CD4-positive, alpha-beta T cell treated with Interferon gamma for 1 hour (primary cell): Measurements from ENCODE around the gene FAM50B.

Source experiments
- DNase-seq: peaks from one replicate; pipeline ENCODE4 v3.0.0-alpha.2; 2020

FAM50B gene

DNA sequence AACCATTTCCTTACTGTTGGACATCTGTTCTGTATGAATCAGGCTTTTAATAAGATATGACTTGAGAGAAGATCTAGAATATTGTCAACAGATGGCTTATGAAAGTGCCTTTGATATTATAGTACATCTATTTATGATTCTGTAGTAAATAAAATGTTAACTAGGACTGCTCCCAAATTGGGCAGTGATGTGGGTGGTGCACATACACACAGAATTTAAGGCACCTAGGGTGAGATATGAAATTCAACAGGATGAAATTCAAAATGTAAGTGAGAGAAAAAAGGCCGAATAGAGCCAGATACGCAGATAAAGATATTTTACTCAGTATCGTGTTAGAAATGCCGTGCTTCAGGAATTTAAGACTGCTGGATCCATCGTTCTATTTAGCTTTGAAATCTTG, 26.3 kb downstream of the FAM50B start:
- no peak for DNase-seq

DNA sequence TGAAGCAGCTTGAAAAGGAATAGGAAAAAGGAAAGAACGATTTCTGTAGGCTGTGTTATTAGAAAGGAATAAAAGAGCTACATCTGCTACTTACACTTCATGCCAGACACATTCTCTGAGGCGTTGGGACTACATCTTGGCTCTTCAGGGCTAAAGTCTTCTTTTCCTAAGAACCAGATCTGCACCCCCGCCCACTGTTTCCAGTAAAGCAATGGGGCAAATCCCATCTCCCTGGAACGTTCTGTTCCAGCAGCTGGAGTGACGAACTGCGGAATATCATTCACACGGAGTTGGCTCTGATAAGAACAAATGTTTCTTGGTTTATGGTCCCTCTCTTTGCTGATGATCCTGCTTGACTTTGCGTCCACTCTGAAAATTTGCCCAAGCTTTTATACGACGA, 26.9 kb downstream of the FAM50B start:
- no peak for DNase-seq

DNA sequence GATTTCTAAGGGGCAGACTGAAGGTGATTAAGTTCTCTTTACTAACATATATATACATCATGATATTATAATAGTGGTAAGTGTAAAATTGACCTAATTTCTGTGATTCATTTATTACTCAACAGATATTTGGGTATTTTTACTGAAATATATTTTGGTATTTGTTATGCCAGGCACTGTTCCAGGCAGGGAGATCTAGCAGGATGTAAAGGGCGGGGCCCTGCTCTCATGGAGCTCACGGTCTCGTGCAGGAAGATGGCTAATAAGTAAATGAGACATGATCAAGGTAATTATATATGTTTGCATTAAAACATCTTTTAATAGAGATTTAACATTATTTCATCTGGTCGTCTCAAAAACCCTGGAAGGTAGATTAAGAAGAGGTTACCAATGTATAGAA, 27.7 kb downstream of the FAM50B start:
- DNase-seq = no peak

DNA sequence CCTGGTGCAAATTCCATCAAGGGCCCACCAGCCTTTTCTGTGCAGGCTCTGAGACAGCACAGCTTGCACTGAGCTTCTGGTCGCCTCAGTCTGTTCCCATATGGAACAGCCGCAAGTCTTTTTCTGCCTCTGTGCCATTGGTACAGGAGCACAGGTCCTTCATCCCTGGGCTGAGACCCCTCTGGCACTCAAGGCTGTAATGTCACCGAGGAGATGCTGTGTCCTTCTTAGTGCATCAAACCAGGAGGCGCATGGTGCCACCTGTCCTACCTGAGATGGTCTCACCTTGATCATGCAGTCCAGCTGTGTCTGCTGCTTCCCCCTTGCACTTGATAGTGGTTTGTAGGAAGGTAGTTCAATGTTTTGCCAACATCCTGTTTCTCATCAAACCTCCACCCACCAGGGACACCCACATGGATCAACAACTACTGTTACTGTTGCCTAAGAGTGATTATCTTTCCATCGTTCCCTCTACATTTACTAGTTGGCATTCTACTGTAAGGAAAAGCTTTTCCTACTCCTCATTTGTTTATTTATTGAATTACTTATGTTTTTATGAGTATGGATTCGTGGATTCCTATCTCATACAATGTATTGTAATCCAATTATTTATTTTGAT, 29.0 kb downstream of the FAM50B start:
- DNase-seq = no peak

DNA sequence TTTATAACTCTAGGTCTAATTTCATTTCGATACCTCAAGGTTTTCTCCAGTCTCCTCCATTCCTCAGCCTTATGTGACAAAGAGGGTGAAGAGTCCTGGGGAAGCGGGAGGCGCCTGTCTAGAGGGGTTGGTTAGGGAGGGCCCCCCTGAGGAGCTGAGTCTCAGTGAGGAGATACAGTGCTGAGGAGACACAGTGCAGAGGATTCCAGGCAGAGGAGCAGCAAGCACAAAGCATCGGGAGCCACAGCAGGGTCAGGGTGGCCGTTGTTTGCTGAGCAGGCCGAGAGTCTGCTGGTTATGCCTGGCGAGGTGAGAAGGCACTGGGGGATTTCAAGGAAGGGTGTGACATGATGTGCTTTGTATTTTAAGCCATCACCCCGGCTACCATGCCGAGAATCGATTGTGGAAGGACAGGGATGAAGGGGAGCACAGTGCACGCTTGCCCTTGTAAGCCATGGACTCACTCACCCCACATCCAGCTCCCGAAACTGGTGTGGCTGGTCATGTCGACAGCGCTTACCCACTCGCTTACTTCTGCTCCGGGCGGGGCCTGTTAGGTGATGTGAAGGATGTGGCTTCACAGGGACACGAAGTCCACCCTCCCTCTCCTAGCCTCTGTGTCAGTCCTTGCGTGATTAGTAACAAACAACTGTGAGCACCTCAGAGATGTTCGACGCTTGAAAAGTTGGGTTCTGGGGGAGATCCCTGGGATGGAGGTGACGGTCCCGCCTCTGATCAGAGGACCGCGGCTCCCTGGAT, 30.2 kb downstream of the FAM50B start:
- DNase-seq = no peak

DNA sequence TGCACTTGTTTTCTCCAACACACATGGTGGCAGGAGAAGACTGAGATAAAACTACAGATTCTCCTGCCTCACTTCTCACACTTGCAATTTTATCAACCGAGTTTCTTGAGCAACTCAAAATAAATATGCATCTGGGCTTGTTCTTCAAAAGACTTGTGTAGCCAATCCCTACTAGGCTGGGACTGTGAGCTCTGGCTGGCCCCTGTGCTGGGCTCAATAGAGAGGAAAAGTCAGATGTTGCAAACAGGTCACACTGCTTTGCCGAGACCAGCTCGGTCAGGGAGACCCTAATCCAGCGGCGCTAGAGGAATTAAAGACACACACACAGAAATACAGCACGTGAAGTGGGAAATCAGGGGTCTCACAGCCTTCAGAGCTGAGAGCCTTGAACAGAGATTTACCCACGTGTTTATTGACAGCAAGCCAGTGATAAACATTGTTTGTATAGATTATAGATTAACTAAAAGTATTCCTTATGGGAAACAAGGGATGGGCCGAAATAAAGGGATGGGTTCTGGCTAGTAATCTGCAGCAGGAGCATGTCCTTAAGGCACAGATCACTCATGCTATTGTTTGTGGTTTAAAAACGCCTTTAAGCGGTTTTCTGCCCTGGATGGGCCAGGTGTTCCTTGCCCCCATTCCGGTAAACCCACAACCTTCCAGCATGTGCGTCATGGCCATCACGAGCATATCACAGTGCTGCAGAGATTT, 32.7 kb downstream of the FAM50B start:
- DNase-seq = no peak

DNA sequence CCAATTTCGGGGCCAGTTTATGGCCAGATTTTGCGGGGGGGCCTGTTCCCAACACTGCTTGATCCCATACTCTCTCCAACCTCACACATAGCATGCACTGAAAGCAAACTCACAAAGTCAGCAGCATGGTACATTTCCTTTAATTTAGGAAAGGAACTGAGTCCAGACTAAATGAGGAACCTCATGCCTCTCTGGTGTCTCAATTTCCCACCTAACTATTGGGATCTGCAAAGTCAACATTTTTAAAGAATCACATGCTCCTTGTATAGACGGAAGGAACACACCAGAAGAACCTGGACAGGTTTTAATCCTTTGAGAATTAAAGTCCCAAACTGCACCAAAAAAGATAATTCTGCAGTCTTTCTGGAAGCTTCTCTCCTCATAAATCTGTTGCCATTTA, 33.3 kb downstream of the FAM50B start:
- no peak for DNase-seq

DNA sequence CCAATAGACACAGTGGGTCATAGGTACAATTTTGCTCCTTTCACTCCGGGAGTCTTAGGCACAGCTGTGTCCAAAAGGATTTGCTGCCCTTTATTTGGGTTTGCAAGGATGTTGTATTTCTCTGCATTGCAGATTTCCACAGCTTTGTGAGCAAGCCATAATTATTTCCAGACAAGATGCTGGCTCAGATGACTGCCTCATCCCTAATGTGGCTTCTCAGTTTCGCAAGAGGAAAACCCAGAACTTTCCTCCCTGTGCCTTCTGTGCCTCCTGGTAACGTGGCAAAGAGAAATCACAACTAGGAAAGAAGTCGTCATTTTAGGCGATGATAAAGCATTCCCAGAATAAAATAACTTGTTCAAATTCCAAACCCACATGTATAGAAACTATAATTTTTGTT, 33.7 kb downstream of the FAM50B start:
- DNase-seq = no peak

DNA sequence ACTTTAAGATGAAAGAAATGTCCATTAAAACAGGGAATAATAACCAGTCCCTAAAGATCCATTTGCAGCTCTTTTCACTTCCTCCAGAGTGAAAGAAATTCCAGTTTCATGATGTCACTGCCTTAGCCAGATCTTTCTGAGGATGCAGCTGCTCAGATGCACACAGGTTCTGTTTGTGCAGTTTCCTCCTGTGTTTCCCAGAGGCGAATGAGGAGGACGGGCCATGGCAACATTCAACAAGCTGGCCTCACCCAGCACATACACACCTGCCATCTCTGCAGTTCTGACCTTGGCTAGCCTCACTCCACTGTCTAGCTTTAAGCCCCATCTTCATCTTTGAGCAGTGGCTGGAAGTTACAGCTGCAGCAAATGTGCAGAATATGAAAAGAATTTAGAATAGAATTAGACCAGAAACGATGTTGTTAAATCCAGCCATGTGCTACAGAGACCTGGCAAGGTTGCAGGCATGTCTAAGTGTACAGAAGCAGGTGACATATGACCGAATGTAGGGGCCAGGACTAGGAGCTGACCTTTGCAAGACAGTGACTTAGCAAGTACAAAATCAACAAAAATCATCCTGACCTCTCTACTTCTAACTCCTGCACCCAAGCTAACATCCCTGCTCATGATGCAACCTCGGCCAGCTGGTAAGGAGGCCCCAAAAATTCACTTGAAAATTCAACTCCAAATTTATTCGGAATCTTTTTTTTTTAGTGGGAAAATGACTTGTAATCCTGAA, 35.0 kb downstream of the FAM50B start:
- DNase-seq = no peak

DNA sequence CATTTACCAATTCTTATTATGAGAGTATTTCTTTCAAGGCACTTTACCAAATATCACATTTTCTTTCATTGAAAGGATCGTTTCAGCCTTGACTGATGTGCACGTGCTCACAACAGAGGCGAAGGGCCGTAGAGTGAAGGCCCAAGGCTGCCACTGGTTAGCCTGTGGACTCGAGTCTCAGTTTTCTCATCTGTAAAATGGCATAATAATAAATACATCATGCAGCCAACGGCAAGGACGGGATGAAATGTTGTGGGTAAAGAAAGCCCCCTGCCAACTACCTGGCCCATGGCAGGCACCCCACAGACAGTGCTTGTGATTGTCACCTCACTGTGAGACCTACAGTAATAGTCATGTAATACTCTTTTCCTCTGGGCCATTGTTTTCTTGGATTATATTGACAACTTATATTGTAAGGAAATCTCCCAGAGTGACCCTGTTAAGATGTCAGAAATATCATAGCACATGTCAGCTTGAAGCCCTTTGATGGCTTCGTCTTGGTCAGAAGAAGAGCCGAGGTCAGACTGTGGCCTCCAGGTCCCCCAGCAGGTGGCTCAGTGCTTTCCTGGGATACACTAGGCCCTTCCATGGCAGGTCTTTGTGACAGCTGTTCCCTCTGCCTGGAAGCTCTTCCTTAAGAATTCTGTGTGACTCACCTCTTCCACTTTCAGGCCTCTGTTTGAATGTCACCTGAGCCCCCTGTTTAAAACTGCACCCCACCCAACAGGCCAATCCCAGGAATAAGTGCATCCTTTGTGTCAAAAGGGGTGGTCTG, 36.3 kb downstream of the FAM50B start:
- DNase-seq = no peak

DNA sequence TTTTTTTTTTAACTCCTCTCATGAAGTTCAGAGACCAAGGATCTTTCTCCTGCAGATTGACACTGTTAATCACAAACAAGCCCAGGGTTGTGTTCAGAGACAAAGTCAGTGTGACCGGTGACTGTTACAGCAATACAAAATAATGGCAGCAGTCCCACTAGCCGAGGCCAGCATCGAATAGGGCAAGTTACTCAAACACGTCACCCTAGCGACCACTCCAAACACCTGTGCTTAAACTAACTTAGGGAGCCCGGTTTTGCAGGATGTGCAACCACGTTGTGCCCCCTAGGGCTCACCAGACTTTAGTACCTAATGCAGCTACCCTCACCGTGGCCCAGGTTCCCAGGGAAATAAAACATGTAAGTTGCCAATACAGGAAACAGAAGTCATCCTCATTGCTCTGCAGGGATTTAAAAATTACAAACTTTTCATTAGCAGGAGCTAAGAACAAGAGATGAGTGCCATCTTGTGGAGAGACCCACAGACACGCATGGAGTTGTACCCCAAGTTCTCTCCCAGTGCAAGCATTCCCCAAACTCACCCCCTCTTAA, 38.1 kb downstream of the FAM50B start:
- DNase-seq = no peak

DNA sequence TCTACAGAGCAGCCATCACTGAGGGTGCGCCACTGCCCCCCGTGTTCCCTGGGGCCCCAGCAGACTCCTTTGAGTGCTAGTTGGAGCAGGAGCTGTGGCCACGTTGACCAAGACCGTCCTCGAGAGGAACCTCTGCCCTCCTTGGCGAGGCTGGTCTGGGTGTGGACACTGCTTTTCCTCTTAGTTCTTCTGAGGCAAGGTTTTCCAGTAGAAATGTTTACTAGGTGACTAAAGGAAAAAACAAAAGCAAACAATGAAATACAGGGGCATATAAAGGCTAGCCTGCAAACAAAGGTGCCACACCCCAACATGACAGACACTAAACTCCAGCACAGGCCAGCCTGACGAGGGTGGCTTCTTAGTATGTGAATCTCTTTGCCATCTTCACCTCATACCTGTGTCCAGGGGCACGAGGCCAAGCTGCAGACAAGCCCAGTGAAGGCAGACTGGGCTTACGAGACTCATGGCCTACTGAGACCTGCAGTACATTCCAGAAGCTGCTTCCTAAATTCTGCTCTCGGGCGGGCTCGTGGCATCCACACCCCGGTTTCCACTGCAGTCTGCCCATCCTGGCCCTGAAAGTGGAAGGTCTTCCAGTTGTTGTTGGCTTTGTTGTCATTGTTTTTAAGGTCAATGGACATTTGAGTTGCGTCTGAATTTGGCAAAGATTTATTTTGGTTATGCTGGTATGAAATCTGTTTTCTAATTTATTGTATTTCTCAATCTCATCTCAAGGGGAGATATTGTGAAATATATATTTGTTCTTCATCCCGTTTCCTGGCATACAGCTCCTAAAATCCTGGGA, 39.2 kb downstream of the FAM50B start:
- no peak for DNase-seq

DNA sequence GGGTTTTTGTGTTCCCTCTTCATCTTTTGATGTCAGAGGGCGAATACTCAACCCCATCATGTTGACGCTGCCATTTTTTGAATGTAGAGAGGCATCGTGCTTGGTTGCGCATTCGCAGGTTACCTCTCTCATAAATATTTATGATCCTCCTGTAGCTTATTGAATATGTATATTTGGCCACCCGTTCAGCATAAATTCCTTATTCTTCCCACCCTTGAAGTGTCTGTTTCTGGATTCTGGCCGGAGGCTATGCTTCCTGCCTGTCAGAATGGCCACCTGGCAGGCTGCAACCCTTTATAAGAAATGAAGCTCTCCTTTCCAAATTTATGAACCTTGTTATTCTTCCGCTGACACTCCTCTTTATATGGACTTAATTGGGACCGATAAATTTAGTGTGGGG, 40.9 kb downstream of the FAM50B start:
- no peak for DNase-seq

DNA sequence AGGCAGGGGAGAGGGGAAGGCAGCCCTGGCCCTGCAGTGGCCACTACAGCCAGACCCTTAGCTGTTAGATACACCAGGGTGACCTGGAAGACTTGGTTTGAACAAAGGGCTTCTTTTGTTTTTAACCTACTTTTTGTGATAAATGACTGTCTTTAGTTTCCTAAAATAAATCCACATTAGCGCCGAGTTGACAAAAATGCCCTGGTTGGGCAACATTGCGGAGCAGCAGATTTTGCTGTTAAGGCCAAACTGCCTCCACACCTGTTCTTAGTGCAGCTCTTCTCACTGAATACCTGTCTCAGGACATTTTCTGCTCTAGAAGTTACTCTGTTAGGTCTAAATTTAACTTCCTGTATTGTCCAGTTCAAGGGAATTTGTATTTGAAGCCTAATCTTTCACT, 42.7 kb downstream of the FAM50B start:
- DNase-seq = no peak

DNA sequence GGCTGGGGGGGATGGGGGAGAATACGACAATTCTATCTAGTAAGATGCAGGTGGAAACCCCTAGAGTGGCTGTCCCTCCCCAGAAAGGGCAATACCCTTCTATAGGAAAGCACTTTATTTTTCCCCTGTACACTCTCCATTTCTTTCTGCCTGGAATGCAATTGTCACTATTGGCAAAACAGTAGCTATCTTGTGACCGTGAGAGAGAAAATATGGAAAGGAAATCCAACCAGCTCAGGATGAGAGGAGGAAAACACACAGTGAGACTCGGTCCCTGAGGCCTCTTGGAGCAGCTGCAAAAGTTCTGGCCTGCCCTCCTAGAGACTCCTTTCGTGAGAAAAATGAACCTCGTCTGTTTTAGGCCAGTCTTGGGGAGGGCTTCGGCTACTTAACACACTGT, 43.4 kb downstream of the FAM50B start:
- no peak for DNase-seq

DNA sequence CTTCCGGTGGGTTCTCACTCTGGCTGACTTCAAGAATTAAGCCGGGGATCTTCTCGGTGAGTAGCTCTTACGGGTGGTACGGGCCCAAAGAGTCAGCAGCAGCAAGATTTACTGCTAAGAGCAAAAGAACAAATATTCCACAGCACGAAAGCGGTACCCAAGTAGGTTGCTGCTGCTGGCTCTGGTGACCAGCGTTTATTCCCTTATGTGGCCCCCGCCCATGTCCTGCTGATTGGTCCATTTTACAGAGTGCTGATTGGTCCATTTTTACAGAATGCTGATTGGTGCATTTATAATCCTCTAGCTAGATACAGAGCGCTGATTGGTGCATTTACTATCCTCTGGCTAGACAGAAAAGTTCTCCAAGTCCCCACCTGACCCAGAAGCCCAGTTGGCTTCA, 44.3 kb downstream of the FAM50B start:
- DNase-seq = no peak

DNA sequence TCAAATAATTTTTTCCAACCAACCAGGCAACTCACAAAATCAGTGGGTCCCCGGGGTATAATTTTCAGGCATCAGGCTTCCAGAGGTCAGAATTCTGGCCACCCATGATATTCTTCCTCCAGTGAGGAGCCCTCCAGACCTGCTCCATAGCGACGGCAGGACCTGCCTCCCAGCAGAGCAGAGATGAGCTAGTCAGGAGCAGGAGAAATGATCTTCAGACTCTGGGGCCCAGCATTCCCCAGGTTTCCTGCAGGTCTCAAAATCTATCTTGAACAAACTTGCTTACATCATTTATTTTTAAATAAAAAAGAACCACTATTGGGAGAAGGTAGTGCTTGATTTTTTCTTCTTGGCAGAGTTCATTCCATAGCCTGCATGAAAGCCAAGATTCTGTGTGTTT, 44.7 kb downstream of the FAM50B start:
- DNase-seq = no peak

DNA sequence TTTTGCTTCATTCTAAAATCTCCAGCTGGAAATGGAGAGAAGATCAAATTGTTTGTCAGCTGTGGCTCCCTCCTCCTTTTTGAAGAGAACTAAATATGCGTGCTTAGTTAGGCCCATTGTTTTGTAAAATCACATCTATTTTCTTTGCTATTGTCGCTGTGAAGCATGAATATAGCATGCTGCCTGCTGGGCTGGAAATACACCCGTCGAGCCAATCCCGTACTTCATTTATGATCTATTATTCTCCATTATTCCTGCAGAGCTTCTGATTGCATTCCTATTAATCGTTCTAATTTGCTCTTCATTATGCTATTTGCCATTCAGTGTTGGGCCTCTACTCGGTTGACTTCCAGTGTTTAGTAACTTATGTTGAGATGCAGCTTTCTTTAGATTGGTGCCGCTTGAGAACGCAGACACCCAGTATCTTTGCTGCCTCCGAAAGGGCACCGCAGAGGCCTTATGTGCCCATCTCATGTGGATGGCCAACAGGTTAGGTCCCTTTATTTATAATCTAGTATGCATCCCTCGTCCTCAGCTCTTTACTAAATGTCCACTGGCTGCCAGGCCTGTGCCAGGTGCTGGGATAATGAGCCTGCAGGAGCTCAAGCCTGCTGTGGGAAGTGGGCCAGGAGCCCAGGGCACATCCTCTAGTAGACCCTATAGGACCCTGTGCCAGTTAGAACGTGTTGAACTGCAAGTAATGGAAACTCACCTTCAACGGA, 45.6 kb downstream of the FAM50B start:
- DNase-seq = no peak

DNA sequence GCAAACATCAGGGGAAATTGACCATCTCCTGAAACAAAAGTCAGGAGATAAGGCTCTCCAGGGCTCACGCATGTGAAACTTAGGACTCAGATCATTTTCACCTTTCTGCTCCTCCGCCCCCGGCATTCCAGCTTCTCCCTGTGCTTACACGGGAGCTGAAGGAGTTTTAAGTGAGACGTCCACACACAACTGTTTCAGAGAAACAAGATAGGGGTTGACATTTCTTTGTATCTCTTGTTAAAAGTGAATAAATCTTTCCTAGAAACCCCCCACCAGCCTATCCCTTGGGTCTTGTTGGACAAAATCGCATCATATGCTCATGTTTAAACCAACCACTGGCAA, 46.1 kb downstream of the FAM50B start:
- no peak for DNase-seq

DNA sequence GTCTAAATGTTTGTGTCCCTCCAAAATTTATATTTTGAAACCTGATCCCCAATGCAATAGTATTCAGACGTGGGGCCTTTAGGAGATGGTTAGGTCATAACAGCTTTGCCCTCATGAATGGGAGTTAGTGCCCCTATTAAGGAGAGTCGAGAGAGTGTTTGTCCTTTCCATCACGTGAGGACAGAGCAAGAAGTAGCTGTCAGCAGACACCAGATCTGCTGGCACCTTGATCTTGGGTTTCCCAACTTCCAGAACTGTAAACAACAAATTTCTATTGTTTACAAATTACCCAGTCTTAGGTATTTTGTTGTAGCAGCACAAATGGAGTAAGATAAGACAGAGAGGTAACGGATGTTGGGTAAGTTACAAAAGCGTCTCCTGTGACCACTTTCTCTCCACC, 46.6 kb downstream of the FAM50B start:
- no peak for DNase-seq
